Measurements from ENCODE around the gene LMAN1. TPM values are rescaled to one million over a fixed set of nuclear protein-coding genes. Genes with fewer than 3 reads are reported as not detected.

LMAN1 gene
- total and polyA plus RNA-seq, 2 of the 4 experiments (the other 2 are of a cell fraction): 83.1 to 213 TPM

DNA sequence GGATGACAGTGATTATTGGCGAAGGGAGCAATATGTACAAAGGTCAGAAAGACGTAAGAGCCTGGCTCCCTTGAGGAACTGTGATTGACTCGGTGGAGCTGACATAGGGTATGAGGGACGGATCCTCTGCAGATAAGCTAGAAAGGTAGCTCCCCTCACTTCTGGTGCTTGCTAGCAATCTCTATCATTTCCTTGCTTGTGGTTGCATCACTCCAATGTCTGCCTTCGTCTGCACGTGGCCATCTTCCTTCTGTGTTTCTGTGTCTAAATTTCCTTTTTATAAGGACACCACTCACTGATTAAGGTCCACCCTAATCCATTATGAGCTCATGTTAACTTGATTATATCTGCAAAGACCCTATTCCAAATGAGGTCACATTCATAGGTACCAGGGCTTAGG is 22.9 kb upstream of the LMAN1 start:
- 100% methylated on average over 1 of the region's 6 CpGs; no CpG with 5 or more reads in 1 of the 2 experiments for WGBS, 2 experiments (ENCODE audit: extremely low coverage in 2 of 2, insufficient read length in 1 of 2)
- in situ Hi-C loops (cut with MboI; ENCODE audit: low sequenced_read_pairs): no loop called here
- peaks cover 17% of the 10 kb centered on the region for H3K27me3 ChIP-seq (ENCODE audit: control insufficient read depth, insufficient read depth, low read length)

More for the DNA sequence above, 22.9 kb upstream of the LMAN1 start:
- intact Hi-C loops (cut with micrococcal nuclease): loop anchor here (5.0 kb wide), 1 partner anchor 65 kb away; the partner anchor contains the start of gene CPLX4
- H3K9me1 ChIP-seq (ENCODE audit: insufficient read depth, low read length): no peaks in the 10 kb centered on the region
- no peaks in the 10 kb centered on the region for H3K79me1 ChIP-seq (ENCODE audit: low read depth in 1 of 2, low read length in 2 of 2)
- H3K18ac ChIP-seq (ENCODE audit: low read depth, low read length): no peak overlapping the region
- dilution Hi-C loops (cut with HindIII; ENCODE audit: low sequenced_read_pairs, unreplicated experiment): no loop called here
- DNase-seq (no peak), ATAC-seq (ENCODE audit: low read depth) (no peak)
- no peak overlapping the region for H2BK120ac ChIP-seq (ENCODE audit: low read depth, low read length)
- TF ChIP-seq POLR2A (IDR thresholded peaks at IDR 0.05; ENCODE audit: low read depth, low read length) (no peak), BHLHE40 (IDR thresholded peaks at IDR 0.05; ENCODE audit: low read depth, low read length) (no peak)
- TF ChIP-seq, protein P1, sequence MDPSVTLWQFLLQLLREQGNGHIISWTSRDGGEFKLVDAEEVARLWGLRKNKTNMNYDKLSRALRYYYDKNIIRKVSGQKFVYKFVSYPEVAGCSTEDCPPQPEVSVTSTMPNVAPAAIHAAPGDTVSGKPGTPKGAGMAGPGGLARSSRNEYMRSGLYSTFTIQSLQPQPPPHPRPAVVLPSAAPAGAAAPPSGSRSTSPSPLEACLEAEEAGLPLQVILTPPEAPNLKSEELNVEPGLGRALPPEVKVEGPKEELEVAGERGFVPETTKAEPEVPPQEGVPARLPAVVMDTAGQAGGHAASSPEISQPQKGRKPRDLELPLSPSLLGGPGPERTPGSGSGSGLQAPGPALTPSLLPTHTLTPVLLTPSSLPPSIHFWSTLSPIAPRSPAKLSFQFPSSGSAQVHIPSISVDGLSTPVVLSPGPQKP (IDR thresholded peaks at IDR 0.05; ENCODE audit: borderline replicate concordance, low read depth, low read length): no peak
- no peaks in the 10 kb centered on the region for H3K4me1 ChIP-seq (ENCODE audit: control insufficient read depth, insufficient read depth, low read length)
- H3K56ac ChIP-seq (ENCODE audit: extremely low read depth, insufficient read depth, low read length): no peak overlapping the region
- no peak overlapping the region for H3K14ac ChIP-seq (replicated peaks; ENCODE audit: low read depth, low read length)
- H3K9me3 ChIP-seq (ENCODE audit: control insufficient read depth, insufficient read depth, low read length): no peaks in the 10 kb centered on the region; the same call in 1 of the 2 replicates
- no peak overlapping the region for H2AK5ac ChIP-seq (ENCODE audit: low read depth, low read length)
- H2BK20ac ChIP-seq (ENCODE audit: low read depth, low read length): no peak overlapping the region
- BruUV-seq (replicated peaks): no TSS peak
- no peak overlapping the region for H2AK9ac ChIP-seq (replicated peaks; ENCODE audit: low read depth, low read length, poor library complexity)
- H2AFZ ChIP-seq (replicated peaks; ENCODE audit: low read length, poor library complexity): no peak overlapping the region
- H3K4me2 ChIP-seq (ENCODE audit: low read depth, low read length): no peak overlapping the region
- no peak overlapping the region for H4K5ac ChIP-seq (ENCODE audit: low read depth, low read length)
- ChIA-PET CTCF (interaction anchor here (1.0 kb wide), 1 partner anchor 21 kb away, joined by 3 read pairs; no protein-coding TSS in a partner anchor), POLR2A (ENCODE audit: unreplicated experiment) (no interaction called here)
- H3K23ac ChIP-seq (ENCODE audit: low read depth, low read length): no peak overlapping the region
- H3K4ac ChIP-seq (ENCODE audit: low read depth, low read length): no peak overlapping the region
- H2BK15ac ChIP-seq (ENCODE audit: low read depth, low read length): no peak overlapping the region
- H4K8ac ChIP-seq (ENCODE audit: low read depth in 2 of 2, low read length in 2 of 2): no peak overlapping the region
- no peak overlapping the region for H3K4me3 ChIP-seq (ENCODE audit: insufficient read depth, low read depth, low read length)
- no peak overlapping the region for H3K9ac ChIP-seq (ENCODE audit: low read depth, low read length)
- H3K27ac ChIP-seq (ENCODE audit: insufficient read depth, low read length): no peak overlapping the region
- no peak overlapping the region for H4K91ac ChIP-seq (ENCODE audit: insufficient read depth, low read depth, low read length)
- H3K36me3 ChIP-seq (ENCODE audit: control insufficient read depth, insufficient read depth, low read length): no peaks in the 10 kb centered on the region
- no peak overlapping the region for H2BK5ac ChIP-seq (ENCODE audit: low read depth, low read length, poor library complexity, severe bottlenecking)
- H4K20me1 ChIP-seq (ENCODE audit: insufficient read depth, low read length): no peaks in the 10 kb centered on the region
